IMR-90 (cell line): Measurements from ENCODE around the gene CAT.

Source experiments
- FOS ChIP-seq: fragments of 150-350 bp; IDR thresholded peaks from 2 replicates; pipeline ENCODE4 v1.6.1; 2016; ENCODE audit warnings: low read depth, low read length
- MAZ ChIP-seq: IDR thresholded peaks from 2 replicates; pipeline ENCODE4 v1.6.1; 2012; ENCODE audit warnings: low read depth, mild to moderate bottlenecking, low read length, improper control_type of control experiment, moderate library complexity, borderline replicate concordance
- POLR2A ChIP-seq: IDR thresholded peaks from 2 replicates; pipeline ENCODE4 v1.6.1; 2012; ENCODE audit warnings: mild to moderate bottlenecking, low read depth, low read length
- RAD21 ChIP-seq: IDR thresholded peaks from 2 replicates; pipeline ENCODE4 v1.6.1; 2012; ENCODE audit warnings: low read length, improper control_type of control experiment
- RCOR1 ChIP-seq: IDR thresholded peaks from 2 replicates; pipeline ENCODE4 v1.6.1; 2012; ENCODE audit warnings: mild to moderate bottlenecking, low read length, improper control_type of control experiment; ENCODE audit not compliant: insufficient replicate concordance
- SMC3 ChIP-seq: fragments of 150-350 bp; IDR thresholded peaks from 2 replicates; pipeline ENCODE4 v1.6.1; 2016; ENCODE audit warnings: low read depth, mild to moderate bottlenecking, antibody characterized with exemption, low read length, moderate library complexity
- TF ChIP-seq, protein P1 (sequence below): conservative IDR thresholded peaks from 2 replicates; pipeline ENCODE4 v1.5.1; 2012; ENCODE audit warnings: mild to moderate bottlenecking, low read depth, low read length, improper control_type of control experiment
- TF ChIP-seq, protein P2 (sequence below): fragments of 150-350 bp; IDR thresholded peaks from 2 replicates; pipeline ENCODE4 v1.6.1; 2016; ENCODE audit warnings: low read depth, mild to moderate bottlenecking, low read length, moderate library complexity, borderline replicate concordance
- TF ChIP-seq, protein P3 (sequence below): fragments of 150-350 bp; IDR thresholded peaks from 2 replicates; pipeline ENCODE4 v1.6.1; 2017; ENCODE audit warnings: mild to moderate bottlenecking, antibody characterized with exemption, low read length, low read depth

DNA sequence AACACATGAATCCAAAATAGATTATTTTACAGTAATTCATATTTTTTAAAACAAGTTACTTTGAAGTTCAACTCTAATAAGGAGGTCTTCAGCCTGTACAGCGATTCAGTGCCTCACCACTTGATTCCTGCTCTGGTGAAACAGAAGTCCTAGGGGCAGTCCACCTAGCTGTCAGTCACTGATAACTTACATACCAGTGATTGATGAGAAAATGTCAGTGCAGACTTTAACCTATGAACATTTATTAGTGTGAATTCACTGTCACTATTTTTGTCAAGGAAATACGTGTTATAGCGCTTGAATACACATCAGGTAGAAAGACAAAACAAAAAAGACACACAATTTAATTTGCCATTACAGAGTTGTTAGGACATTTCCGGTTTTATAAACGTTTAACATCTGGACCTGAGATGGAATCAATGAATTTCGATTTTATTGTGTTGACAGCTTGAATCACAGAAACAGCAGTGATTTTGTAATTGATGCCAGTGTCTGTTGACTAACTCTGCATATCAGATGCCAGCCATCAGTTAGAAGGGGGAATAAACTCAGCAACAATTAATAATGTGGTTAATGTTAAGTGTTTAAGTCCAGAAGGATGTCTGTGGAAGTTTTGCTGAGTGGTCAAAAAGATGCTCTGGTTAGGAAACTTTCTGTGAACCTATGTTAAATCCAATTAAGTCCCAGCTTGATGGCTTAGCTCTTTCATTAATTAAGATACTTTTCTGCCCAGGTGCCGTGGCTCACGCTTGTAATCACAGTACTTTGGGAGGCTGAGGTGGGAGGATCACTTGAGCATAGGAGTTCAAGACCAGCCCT, 40.3 kb downstream of the CAT start:
- TF ChIP-seq, protein P1, sequence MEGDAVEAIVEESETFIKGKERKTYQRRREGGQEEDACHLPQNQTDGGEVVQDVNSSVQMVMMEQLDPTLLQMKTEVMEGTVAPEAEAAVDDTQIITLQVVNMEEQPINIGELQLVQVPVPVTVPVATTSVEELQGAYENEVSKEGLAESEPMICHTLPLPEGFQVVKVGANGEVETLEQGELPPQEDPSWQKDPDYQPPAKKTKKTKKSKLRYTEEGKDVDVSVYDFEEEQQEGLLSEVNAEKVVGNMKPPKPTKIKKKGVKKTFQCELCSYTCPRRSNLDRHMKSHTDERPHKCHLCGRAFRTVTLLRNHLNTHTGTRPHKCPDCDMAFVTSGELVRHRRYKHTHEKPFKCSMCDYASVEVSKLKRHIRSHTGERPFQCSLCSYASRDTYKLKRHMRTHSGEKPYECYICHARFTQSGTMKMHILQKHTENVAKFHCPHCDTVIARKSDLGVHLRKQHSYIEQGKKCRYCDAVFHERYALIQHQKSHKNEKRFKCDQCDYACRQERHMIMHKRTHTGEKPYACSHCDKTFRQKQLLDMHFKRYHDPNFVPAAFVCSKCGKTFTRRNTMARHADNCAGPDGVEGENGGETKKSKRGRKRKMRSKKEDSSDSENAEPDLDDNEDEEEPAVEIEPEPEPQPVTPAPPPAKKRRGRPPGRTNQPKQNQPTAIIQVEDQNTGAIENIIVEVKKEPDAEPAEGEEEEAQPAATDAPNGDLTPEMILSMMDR = no peak
- no peak for TF ChIP-seq POLR2A
- TF ChIP-seq MAZ = no peak
- no peak for TF ChIP-seq RAD21
- TF ChIP-seq, protein P2, sequence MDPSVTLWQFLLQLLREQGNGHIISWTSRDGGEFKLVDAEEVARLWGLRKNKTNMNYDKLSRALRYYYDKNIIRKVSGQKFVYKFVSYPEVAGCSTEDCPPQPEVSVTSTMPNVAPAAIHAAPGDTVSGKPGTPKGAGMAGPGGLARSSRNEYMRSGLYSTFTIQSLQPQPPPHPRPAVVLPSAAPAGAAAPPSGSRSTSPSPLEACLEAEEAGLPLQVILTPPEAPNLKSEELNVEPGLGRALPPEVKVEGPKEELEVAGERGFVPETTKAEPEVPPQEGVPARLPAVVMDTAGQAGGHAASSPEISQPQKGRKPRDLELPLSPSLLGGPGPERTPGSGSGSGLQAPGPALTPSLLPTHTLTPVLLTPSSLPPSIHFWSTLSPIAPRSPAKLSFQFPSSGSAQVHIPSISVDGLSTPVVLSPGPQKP = no peak
- TF ChIP-seq, protein P3, sequence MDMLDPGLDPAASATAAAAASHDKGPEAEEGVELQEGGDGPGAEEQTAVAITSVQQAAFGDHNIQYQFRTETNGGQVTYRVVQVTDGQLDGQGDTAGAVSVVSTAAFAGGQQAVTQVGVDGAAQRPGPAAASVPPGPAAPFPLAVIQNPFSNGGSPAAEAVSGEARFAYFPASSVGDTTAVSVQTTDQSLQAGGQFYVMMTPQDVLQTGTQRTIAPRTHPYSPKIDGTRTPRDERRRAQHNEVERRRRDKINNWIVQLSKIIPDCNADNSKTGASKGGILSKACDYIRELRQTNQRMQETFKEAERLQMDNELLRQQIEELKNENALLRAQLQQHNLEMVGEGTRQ = no peak
- TF ChIP-seq RCOR1 = no peak
- TF ChIP-seq FOS = no peak
- no peak for TF ChIP-seq SMC3
